DND-41 (cell line): ENCODE measurements around the gene SAMD11.

Experiments
- CTCF ChIP-seq: IDR thresholded peaks from 2 replicates; pipeline ENCODE4 v1.5.1; 2012; ENCODE audit warnings: borderline replicate concordance, low read length, moderate library complexity, mild to moderate bottlenecking; ENCODE audit not compliant: poor library complexity, severe bottlenecking; ENCODE audit errors: extremely low read depth
- EZH2 ChIP-seq: IDR thresholded peaks from 3 replicates; pipeline ENCODE4 v1.6.1; 2012; ENCODE audit warnings: borderline replicate concordance, low read depth, mild to moderate bottlenecking, moderate library complexity, low read length, inconsistent platforms; ENCODE audit not compliant: severe bottlenecking

GRCh38 chr1:936348-937264, 12.9 kb downstream of the SAMD11 start:
- no peak for TF ChIP-seq CTCF
- TF ChIP-seq EZH2 = no peak
